Measurements from ENCODE around the gene PTPRT. TPM values are rescaled to one million over a fixed set of nuclear protein-coding genes. Genes with fewer than 3 reads are reported as not detected.

Gene PTPRT
- total RNA-seq, 2 experiments from 2014 or later: not detected

DNA sequence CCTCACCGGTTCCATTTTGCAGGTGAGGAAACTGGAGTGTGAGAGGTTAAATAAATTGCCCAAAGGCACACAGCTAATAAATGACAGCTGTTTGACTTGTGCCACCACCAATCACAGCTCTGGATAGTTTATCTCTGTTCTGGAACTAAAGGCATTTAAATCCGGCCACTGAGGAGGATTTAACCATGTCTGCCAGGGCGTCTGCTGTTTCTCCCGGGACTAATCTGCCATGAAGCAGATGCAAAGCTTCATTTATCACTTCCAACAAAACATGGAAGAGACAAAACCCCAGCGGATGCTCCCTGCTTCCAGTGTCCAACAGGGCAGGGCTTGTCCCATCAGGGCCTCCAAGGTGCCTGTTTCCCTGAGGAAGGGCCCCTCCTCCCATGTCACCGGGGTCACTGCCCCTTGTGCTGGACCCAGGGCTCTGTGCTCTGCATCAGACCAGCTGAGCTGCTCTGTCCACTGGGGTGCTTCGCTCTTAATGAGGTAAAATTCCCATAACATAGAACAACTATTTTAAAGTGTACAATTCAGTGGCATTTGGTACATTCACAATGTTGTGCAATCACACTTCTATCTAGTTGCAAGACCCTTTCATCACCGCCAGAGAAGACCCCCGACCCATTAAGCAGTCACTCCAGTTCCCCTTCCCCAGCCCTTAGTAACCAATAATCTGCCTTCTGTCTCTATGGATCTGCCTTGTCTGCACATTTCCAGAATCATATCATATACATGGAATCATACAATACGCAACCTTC is 244.3 kb downstream of the PTPRT start:
- H3K36me3 Mint-ChIP-seq (ENCODE audit: low read depth): no peaks in the 10 kb centered on the region
- ChIA-PET CTCF (no interaction called here), POLR2A (no interaction called here)
- ATAC-seq (no peak), DNase-seq (no peak)
- TF ChIP-seq CTCF (IDR thresholded peaks at IDR 0.05): no peak
- H3K4me1 Mint-ChIP-seq (ENCODE audit: low read depth): no peaks in the 10 kb centered on the region
- peaks cover 4% of the 10 kb centered on the region for H3K27me3 Mint-ChIP-seq
- no peak overlapping the region for H3K27ac Mint-ChIP-seq
- intact Hi-C loops (cut with micrococcal nuclease): no loop called here
- H3K4me3 Mint-ChIP-seq: no peak overlapping the region
- H3K9me3 Mint-ChIP-seq: peaks cover 4% of the 10 kb centered on the region

GRCh38 chr20:42941629-42942028 is 248.1 kb downstream of the PTPRT start:
- no peaks in the 10 kb centered on the region for H3K9me3 Mint-ChIP-seq
- ATAC-seq (no peak), DNase-seq (no peak)
- POLR2A ChIA-PET: no interaction called here
- no peak for TF ChIP-seq CTCF (IDR thresholded peaks at IDR 0.05)
- H3K27ac Mint-ChIP-seq: no peak overlapping the region
- no peaks in the 10 kb centered on the region for H3K4me1 Mint-ChIP-seq (ENCODE audit: low read depth)
- no peak overlapping the region for H3K4me3 Mint-ChIP-seq
- H3K36me3 Mint-ChIP-seq (ENCODE audit: low read depth): no peaks in the 10 kb centered on the region
- intact Hi-C loops (cut with micrococcal nuclease): no loop called here
- peaks cover 4% of the 10 kb centered on the region for H3K27me3 Mint-ChIP-seq
- CTCF ChIA-PET: interaction anchor here (1.2 kb wide), 1 partner anchor 8 kb away, joined by 3 read pairs; no protein-coding TSS in a partner anchor

GRCh38 chr20:42938441-42939205 is 251.1 kb downstream of the PTPRT start:
- ATAC-seq: no peak
- POLR2A ChIA-PET: no interaction called here
- Mint-ChIP-seq H3K27me3 (no peaks in the 10 kb centered on the region), H3K9me3 (no peaks in the 10 kb centered on the region), H3K4me3 (no peak overlapping the region), H3K36me3 (ENCODE audit: low read depth) (no peaks in the 10 kb centered on the region), H3K27ac (no peak overlapping the region), H3K4me1 (ENCODE audit: low read depth) (no peaks in the 10 kb centered on the region)
- CTCF ChIA-PET: no interaction called here
- intact Hi-C loops (cut with micrococcal nuclease): no loop called here
- DNase-seq: no peak
- no peak for TF ChIP-seq CTCF (IDR thresholded peaks at IDR 0.05)

GRCh38 chr20:42936482-42936881 is 253.2 kb downstream of the PTPRT start:
- ChIA-PET CTCF (no interaction called here), POLR2A (no interaction called here)
- H3K4me3 Mint-ChIP-seq: no peak overlapping the region

More at GRCh38 chr20:42936482-42936881, 253.2 kb downstream of the PTPRT start:
- no peaks in the 10 kb centered on the region for H3K4me1 Mint-ChIP-seq (ENCODE audit: low read depth)
- no peak for ATAC-seq
- no peak for DNase-seq
- no peaks in the 10 kb centered on the region for H3K36me3 Mint-ChIP-seq (ENCODE audit: low read depth)
- no peak for TF ChIP-seq CTCF (IDR thresholded peaks at IDR 0.05)
- no peaks in the 10 kb centered on the region for H3K27me3 Mint-ChIP-seq
- intact Hi-C loops (cut with micrococcal nuclease): no loop called here
- no peak overlapping the region for H3K27ac Mint-ChIP-seq
- peaks cover 3% of the 10 kb centered on the region for H3K9me3 Mint-ChIP-seq

Measured in activated CD8-positive, alpha-beta T cell treated with anti-CD3 and anti-CD28 coated beads for 36 hours (primary cell).